ENCODE data around the gene KLHL1. TPM values are rescaled to one million over a fixed set of nuclear protein-coding genes. Genes with fewer than 3 reads are reported as not detected.

Gene KLHL1
- total and polyA plus RNA-seq, 2 of the 4 experiments (the other 2 are of a cell fraction): not detected

- no TSS peak for BruUV-seq (replicated peaks)
- Histone ChIP-seq H3K14ac (replicated peaks; ENCODE audit: low read depth, low read length) (no peak overlapping the region), H2AK9ac (replicated peaks; ENCODE audit: low read depth, low read length, poor library complexity) (no peak overlapping the region), H2AK5ac (ENCODE audit: low read depth, low read length) (no peak overlapping the region), H3K4me1 (ENCODE audit: control insufficient read depth, insufficient read depth, low read length) (no peaks in the 10 kb centered on the region), H3K4ac (ENCODE audit: low read depth, low read length) (no peak overlapping the region), H3K27me3 (ENCODE audit: control insufficient read depth, insufficient read depth, low read length) (no peaks in the 10 kb centered on the region), H2BK20ac (ENCODE audit: low read depth, low read length) (no peak overlapping the region), H2BK5ac (ENCODE audit: low read depth, low read length, poor library complexity, severe bottlenecking) (no peak overlapping the region), H3K18ac (ENCODE audit: low read depth, low read length) (no peak overlapping the region), H4K5ac (ENCODE audit: low read depth, low read length) (no peak overlapping the region), H3K9me1 (ENCODE audit: insufficient read depth, low read length) (no peaks in the 10 kb centered on the region), H3K9ac (ENCODE audit: low read depth, low read length) (no peak overlapping the region), H3K23ac (ENCODE audit: low read depth, low read length) (no peak overlapping the region), H3K4me2 (ENCODE audit: low read depth, low read length) (no peak overlapping the region), H2BK15ac (ENCODE audit: low read depth, low read length) (no peak overlapping the region), H3K9me3 (ENCODE audit: control insufficient read depth, insufficient read depth, low read length) (peaks cover 2% of the 10 kb centered on the region; the same call in 1 of the 2 replicates), H2BK120ac (ENCODE audit: low read depth, low read length) (no peak overlapping the region), H4K20me1 (ENCODE audit: insufficient read depth, low read length) (no peaks in the 10 kb centered on the region), H4K8ac (ENCODE audit: low read depth in 2 of 2, low read length in 2 of 2) (no peak overlapping the region), H3K36me3 (ENCODE audit: control insufficient read depth, insufficient read depth, low read length) (no peaks in the 10 kb centered on the region), H3K79me1 (ENCODE audit: low read depth in 1 of 2, low read length in 2 of 2) (no peaks in the 10 kb centered on the region), H3K27ac (ENCODE audit: insufficient read depth, low read length) (no peak overlapping the region), H4K91ac (ENCODE audit: insufficient read depth, low read depth, low read length) (no peak overlapping the region), H3K56ac (ENCODE audit: extremely low read depth, insufficient read depth, low read length) (no peak overlapping the region), H3K4me3 (ENCODE audit: insufficient read depth, low read depth, low read length) (no peak overlapping the region), H2AFZ (replicated peaks; ENCODE audit: low read length, poor library complexity) (no peak overlapping the region)
- no CpG with 5 or more reads among the region's 3 CpGs for WGBS, 2 experiments (ENCODE audit: extremely low coverage in 2 of 2, insufficient read length in 1 of 2)
- TF ChIP-seq MAZ (IDR thresholded peaks at IDR 0.05; ENCODE audit: borderline replicate concordance, low read depth, low read length) (no peak), MAFK (IDR thresholded peaks at IDR 0.05; ENCODE audit: low read depth, low read length) (no peak), CHD1 (IDR thresholded peaks at IDR 0.05; ENCODE audit: low read depth, low read length) (no peak), POLR2A (IDR thresholded peaks at IDR 0.05; ENCODE audit: low read depth, low read length) (no peak), USF2 (IDR thresholded peaks at IDR 0.05; ENCODE audit: low read depth, low read length) (no peak), NFE2L2 (IDR thresholded peaks at IDR 0.05; ENCODE audit: low read depth, low read length) (no peak), FOS (IDR thresholded peaks at IDR 0.05; ENCODE audit: low read depth, low read length) (no peak), RCOR1 (IDR thresholded peaks at IDR 0.05; ENCODE audit: insufficient replicate concordance, low read length) (no peak), RFX5 (IDR thresholded peaks at IDR 0.05; ENCODE audit: low read depth, low read length) (no peak), RAD21 (IDR thresholded peaks at IDR 0.05; ENCODE audit: low read length) (no peak), MXI1 (IDR thresholded peaks at IDR 0.05; ENCODE audit: borderline replicate concordance, low read depth, low read length) (no peak)
- TF ChIP-seq, protein P1, sequence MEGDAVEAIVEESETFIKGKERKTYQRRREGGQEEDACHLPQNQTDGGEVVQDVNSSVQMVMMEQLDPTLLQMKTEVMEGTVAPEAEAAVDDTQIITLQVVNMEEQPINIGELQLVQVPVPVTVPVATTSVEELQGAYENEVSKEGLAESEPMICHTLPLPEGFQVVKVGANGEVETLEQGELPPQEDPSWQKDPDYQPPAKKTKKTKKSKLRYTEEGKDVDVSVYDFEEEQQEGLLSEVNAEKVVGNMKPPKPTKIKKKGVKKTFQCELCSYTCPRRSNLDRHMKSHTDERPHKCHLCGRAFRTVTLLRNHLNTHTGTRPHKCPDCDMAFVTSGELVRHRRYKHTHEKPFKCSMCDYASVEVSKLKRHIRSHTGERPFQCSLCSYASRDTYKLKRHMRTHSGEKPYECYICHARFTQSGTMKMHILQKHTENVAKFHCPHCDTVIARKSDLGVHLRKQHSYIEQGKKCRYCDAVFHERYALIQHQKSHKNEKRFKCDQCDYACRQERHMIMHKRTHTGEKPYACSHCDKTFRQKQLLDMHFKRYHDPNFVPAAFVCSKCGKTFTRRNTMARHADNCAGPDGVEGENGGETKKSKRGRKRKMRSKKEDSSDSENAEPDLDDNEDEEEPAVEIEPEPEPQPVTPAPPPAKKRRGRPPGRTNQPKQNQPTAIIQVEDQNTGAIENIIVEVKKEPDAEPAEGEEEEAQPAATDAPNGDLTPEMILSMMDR (conservative IDR thresholded peaks at IDR 0.05; ENCODE audit: low read depth, low read length): no peak
- TF ChIP-seq, protein P2, sequence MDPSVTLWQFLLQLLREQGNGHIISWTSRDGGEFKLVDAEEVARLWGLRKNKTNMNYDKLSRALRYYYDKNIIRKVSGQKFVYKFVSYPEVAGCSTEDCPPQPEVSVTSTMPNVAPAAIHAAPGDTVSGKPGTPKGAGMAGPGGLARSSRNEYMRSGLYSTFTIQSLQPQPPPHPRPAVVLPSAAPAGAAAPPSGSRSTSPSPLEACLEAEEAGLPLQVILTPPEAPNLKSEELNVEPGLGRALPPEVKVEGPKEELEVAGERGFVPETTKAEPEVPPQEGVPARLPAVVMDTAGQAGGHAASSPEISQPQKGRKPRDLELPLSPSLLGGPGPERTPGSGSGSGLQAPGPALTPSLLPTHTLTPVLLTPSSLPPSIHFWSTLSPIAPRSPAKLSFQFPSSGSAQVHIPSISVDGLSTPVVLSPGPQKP (IDR thresholded peaks at IDR 0.05; ENCODE audit: borderline replicate concordance, low read depth, low read length): no peak
- dilution Hi-C loops (cut with HindIII; ENCODE audit: low sequenced_read_pairs, unreplicated experiment): no loop called here
- in situ Hi-C loops (cut with MboI; ENCODE audit: low sequenced_read_pairs): no loop called here
- ChIA-PET CTCF (no interaction called here), POLR2A (ENCODE audit: unreplicated experiment) (no interaction called here)
- DNase-seq (no peak), ATAC-seq (ENCODE audit: low read depth) (no peak)
- intact Hi-C loops (cut with micrococcal nuclease): no loop called here
Measured at GRCh38 chr13:69793783-69794453, 314.3 kb downstream of the KLHL1 start.
